ENCODE measurements around the gene ZSCAN32.
A peak's percentile ranks its signal among the peaks of the same experiment; 100 is the strongest.

ZSCAN32 gene

GRCh38 chr16:3400779-3401688, at the start of gene ZSCAN32, which contains the start of gene ZNF174:
TSS of gene ZSCAN32 (minus strand) at chr16:3401004. CDS start at chr16:3397557, 3,447 bp downstream.
TSS of gene ZNF174 (plus strand) at chr16:3401215. CDS start at chr16:3402005, 790 bp downstream.
- peak; percentile 95 to 98 (median 97) for DNase-seq

- peak in 4 of 6 experiments; percentile 9 to 34 (median 14) for DNase-seq
These were observed 43.2 kb upstream of the ZSCAN32 start for GRCh38 chr16:3444032-3444388.

- peak; percentile 58 to 81 (median 76) for DNase-seq
These were observed 42.6 kb upstream of the ZSCAN32 start, which contains the start of the genes NAA60 and ZNF597 for GRCh38 chr16:3443108-3444031. TSS of gene NAA60 (plus strand) at chr16:3443680. CDS start at chr16:3476228, 32,548 bp downstream. TSS of gene ZNF597 (minus strand) at chr16:3443504. CDS start at chr16:3443153, 351 bp downstream.

- DNase-seq: no peak
These were observed 38.8 kb upstream of the ZSCAN32 start for GRCh38 chr16:3439637-3440036.

GRCh38 chr16:3434373-3434772, 33.6 kb upstream of the ZSCAN32 start:
- DNase-seq: no peak

GRCh38 chr16:3431779-3432219, 31.0 kb upstream of the ZSCAN32 start:
- peak in 4 of 6 experiments; percentile 6 to 55 (median 38) for DNase-seq

GRCh38 chr16:3413730-3414379, 13.1 kb upstream of the ZSCAN32 start:
- DNase-seq: no peak

GRCh38 chr16:3408561-3409197, 7.9 kb upstream of the ZSCAN32 start:
- no peak for DNase-seq

- DNase-seq: no peak
These were observed 1.1 kb upstream of the ZSCAN32 start for GRCh38 chr16:3401719-3402397.

GRCh38 chr16:3400446-3400778, 392 bp downstream of the ZSCAN32 start:
- DNase-seq: no peak

GRCh38 chr16:3389663-3390338, 11.0 kb downstream of the ZSCAN32 start:
- no peak for DNase-seq

- no peak for DNase-seq
These were observed 12.5 kb downstream of the ZSCAN32 start for GRCh38 chr16:3388325-3388724.

- DNase-seq: peak in 1 of 6 experiments; percentile 12
These were observed 17.8 kb downstream of the ZSCAN32 start for GRCh38 chr16:3383045-3383448.

GRCh38 chr16:3377917-3378316, 22.9 kb downstream of the ZSCAN32 start:
- DNase-seq: no peak

GRCh38 chr16:3375680-3376079, 25.1 kb downstream of the ZSCAN32 start:
- DNase-seq: no peak

GRCh38 chr16:3369073-3369472, 31.7 kb downstream of the ZSCAN32 start:
- no peak for DNase-seq

- peak; percentile 62 to 90 (median 86) for DNase-seq
These were observed 35.9 kb downstream of the ZSCAN32 start for GRCh38 chr16:3364774-3365427.

- DNase-seq: no peak
These were observed 37.0 kb downstream of the ZSCAN32 start for GRCh38 chr16:3363793-3364192.

- no peak for DNase-seq
These were observed 37.9 kb downstream of the ZSCAN32 start for GRCh38 chr16:3362931-3363330.

GRCh38 chr16:3358871-3359270, 41.9 kb downstream of the ZSCAN32 start:
- DNase-seq: no peak
